Measurements from ENCODE around the gene GRK5.

GRK5 gene

GRCh38 chr10:119478811-119479341 lies 271.5 kb downstream of the GRK5 start:
- Mint-ChIP-seq H3K9me3 (peaks cover 2% of the 10 kb centered on the region), H3K4me1 (peaks cover 35% of the 10 kb centered on the region), H3K27ac (peak overlapping the region; percentile 53), H3K4me3 (peak overlapping the region; percentile 62), H3K36me3 (ENCODE audit: low read depth) (no peaks in the 10 kb centered on the region), H3K27me3 (no peaks in the 10 kb centered on the region)
- DNase-seq (no peak), ATAC-seq (no peak)

- H3K4me1 Mint-ChIP-seq: peaks cover 35% of the 10 kb centered on the region
- H3K9me3 Mint-ChIP-seq: no peaks in the 10 kb centered on the region
- no peaks in the 10 kb centered on the region for H3K27me3 Mint-ChIP-seq
- DNase-seq (no peak), ATAC-seq (no peak)
- peak overlapping the region; percentile 53 for H3K27ac Mint-ChIP-seq
- H3K36me3 Mint-ChIP-seq (ENCODE audit: low read depth): no peaks in the 10 kb centered on the region
- H3K4me3 Mint-ChIP-seq: no peak overlapping the region
These were observed 272.2 kb downstream of the GRK5 start for GRCh38 chr10:119479532-119479931.

- DNase-seq (no peak), ATAC-seq (no peak)
- Mint-ChIP-seq H3K4me1 (peaks cover 35% of the 10 kb centered on the region), H3K27ac (no peak overlapping the region), H3K36me3 (ENCODE audit: low read depth) (no peaks in the 10 kb centered on the region), H3K4me3 (no peak overlapping the region), H3K9me3 (no peaks in the 10 kb centered on the region), H3K27me3 (no peaks in the 10 kb centered on the region)
These were observed 273.3 kb downstream of the GRK5 start for GRCh38 chr10:119480667-119481066.

GRCh38 chr10:119481781-119482426 lies 274.5 kb downstream of the GRK5 start:
- DNase-seq (no peak), ATAC-seq (no peak)
- Mint-ChIP-seq H3K27me3 (no peaks in the 10 kb centered on the region), H3K36me3 (ENCODE audit: low read depth) (no peaks in the 10 kb centered on the region), H3K9me3 (no peaks in the 10 kb centered on the region), H3K4me1 (peaks cover 29% of the 10 kb centered on the region), H3K4me3 (no peak overlapping the region), H3K27ac (no peak overlapping the region)

- Mint-ChIP-seq H3K27me3 (no peaks in the 10 kb centered on the region), H3K9me3 (no peaks in the 10 kb centered on the region), H3K27ac (no peak overlapping the region)
These were observed 275.6 kb downstream of the GRK5 start for GRCh38 chr10:119483001-119483400.

GRCh38 chr10:119483839-119484238 lies 276.5 kb downstream of the GRK5 start:
- ATAC-seq (no peak), DNase-seq (no peak)
- peaks cover 16% of the 10 kb centered on the region for H3K4me1 Mint-ChIP-seq
- H3K27ac Mint-ChIP-seq: no peak overlapping the region
- no peak overlapping the region for H3K4me3 Mint-ChIP-seq
- H3K36me3 Mint-ChIP-seq (ENCODE audit: low read depth): no peaks in the 10 kb centered on the region
- no peaks in the 10 kb centered on the region for H3K27me3 Mint-ChIP-seq
- H3K9me3 Mint-ChIP-seq: no peaks in the 10 kb centered on the region

More at GRCh38 chr10:119483001-119483400, 275.6 kb downstream of the GRK5 start:
- no peak for DNase-seq
- no peak overlapping the region for H3K4me3 Mint-ChIP-seq
- no peak for ATAC-seq
- H3K36me3 Mint-ChIP-seq (ENCODE audit: low read depth): no peaks in the 10 kb centered on the region
- H3K4me1 Mint-ChIP-seq: peaks cover 18% of the 10 kb centered on the region

GRCh38 chr10:119488675-119489074 lies 281.3 kb downstream of the GRK5 start:
- Mint-ChIP-seq H3K27me3 (no peaks in the 10 kb centered on the region), H3K4me3 (no peak overlapping the region), H3K27ac (peak overlapping the region; percentile 27), H3K36me3 (ENCODE audit: low read depth) (no peaks in the 10 kb centered on the region), H3K4me1 (peaks cover 34% of the 10 kb centered on the region), H3K9me3 (no peaks in the 10 kb centered on the region)
- no peak for DNase-seq
- ATAC-seq: no peak

GRCh38 chr10:119489991-119490326 lies 282.6 kb downstream of the GRK5 start:
- Mint-ChIP-seq H3K27me3 (no peaks in the 10 kb centered on the region), H3K4me1 (peaks cover 45% of the 10 kb centered on the region), H3K27ac (peak overlapping the region; percentile 60), H3K9me3 (no peaks in the 10 kb centered on the region), H3K36me3 (ENCODE audit: low read depth) (no peaks in the 10 kb centered on the region), H3K4me3 (no peak overlapping the region)
- ATAC-seq: no peak
- no peak for DNase-seq

GRCh38 chr10:119491966-119492757 lies 284.8 kb downstream of the GRK5 start:
- Mint-ChIP-seq H3K27me3 (no peaks in the 10 kb centered on the region), H3K9me3 (no peaks in the 10 kb centered on the region), H3K27ac (no peak overlapping the region), H3K4me1 (peaks cover 67% of the 10 kb centered on the region), H3K4me3 (no peak overlapping the region), H3K36me3 (ENCODE audit: low read depth) (peaks cover 4% of the 10 kb centered on the region)
- DNase-seq: no peak
- no peak for ATAC-seq

GRCh38 chr10:119493155-119493554 lies 285.8 kb downstream of the GRK5 start:
- Mint-ChIP-seq H3K9me3 (no peaks in the 10 kb centered on the region), H3K4me1 (peaks cover 76% of the 10 kb centered on the region), H3K36me3 (ENCODE audit: low read depth) (peaks cover 8% of the 10 kb centered on the region), H3K27me3 (no peaks in the 10 kb centered on the region), H3K4me3 (no peak overlapping the region), H3K27ac (peak overlapping the region; percentile 68)
- no peak for DNase-seq
- no peak for ATAC-seq

GRCh38 chr10:119494236-119495020 lies 287.1 kb downstream of the GRK5 start:
- no peaks in the 10 kb centered on the region for H3K9me3 Mint-ChIP-seq
- peaks cover 21% of the 10 kb centered on the region for H3K36me3 Mint-ChIP-seq (ENCODE audit: low read depth)
- H3K4me1 Mint-ChIP-seq: peaks cover 78% of the 10 kb centered on the region
- H3K4me3 Mint-ChIP-seq: no peak overlapping the region
- DNase-seq: no peak
- H3K27ac Mint-ChIP-seq: no peak overlapping the region
- H3K27me3 Mint-ChIP-seq: no peaks in the 10 kb centered on the region
- ATAC-seq: no peak

GRCh38 chr10:119495021-119495505 lies 287.7 kb downstream of the GRK5 start:
- no peak for DNase-seq
- H3K36me3 Mint-ChIP-seq (ENCODE audit: low read depth): peaks cover 26% of the 10 kb centered on the region
- no peaks in the 10 kb centered on the region for H3K9me3 Mint-ChIP-seq
- ATAC-seq: no peak
- peaks cover 80% of the 10 kb centered on the region for H3K4me1 Mint-ChIP-seq
- no peak overlapping the region for H3K4me3 Mint-ChIP-seq
- H3K27ac Mint-ChIP-seq: peak overlapping the region; percentile 55
- H3K27me3 Mint-ChIP-seq: no peaks in the 10 kb centered on the region

GRCh38 chr10:119495545-119495944 lies 288.2 kb downstream of the GRK5 start:
- Mint-ChIP-seq H3K9me3 (no peaks in the 10 kb centered on the region), H3K36me3 (ENCODE audit: low read depth) (peaks cover 31% of the 10 kb centered on the region), H3K4me3 (no peak overlapping the region), H3K27me3 (no peaks in the 10 kb centered on the region), H3K4me1 (peaks cover 82% of the 10 kb centered on the region), H3K27ac (peak overlapping the region; percentile 99)
- ATAC-seq: no peak
- DNase-seq: no peak

GRCh38 chr10:119496273-119496672 lies 288.9 kb downstream of the GRK5 start:
- Mint-ChIP-seq H3K27me3 (no peaks in the 10 kb centered on the region), H3K27ac (peak overlapping the region; percentile 99), H3K4me1 (peaks cover 90% of the 10 kb centered on the region)

More at GRCh38 chr10:119496273-119496672, 288.9 kb downstream of the GRK5 start:
- peak overlapping the region; percentile 39 for H3K4me3 Mint-ChIP-seq
- DNase-seq (peak; percentile 80), ATAC-seq (peak; percentile 93)
- H3K36me3 Mint-ChIP-seq (ENCODE audit: low read depth): peaks cover 35% of the 10 kb centered on the region
- H3K9me3 Mint-ChIP-seq: no peaks in the 10 kb centered on the region
